Glutamatergic neuron (in vitro differentiated cells): ENCODE results near the gene VPS45. TPM values are rescaled to one million over a fixed set of nuclear protein-coding genes. Genes with fewer than 3 reads are reported as not detected.

Experiments
- DNase-seq: peaks from one replicate; pipeline ENCODE4 v3.0.0; 2022
- H3K27ac Mint-ChIP-seq: one replicate; pipeline ENCODE4 v1.8.0; 2020; ENCODE audit warnings: mild to moderate bottlenecking, mixed read lengths, inconsistent platforms; ENCODE audit not compliant: unreplicated experiment
- H3K27me3 Mint-ChIP-seq: one replicate; pipeline ENCODE4 v1.8.0; 2020; ENCODE audit warnings: mild to moderate bottlenecking, moderate library complexity, mixed read lengths, inconsistent platforms; ENCODE audit not compliant: unreplicated experiment
- H3K36me3 Mint-ChIP-seq: one replicate; pipeline ENCODE4 v1.8.0; 2020; ENCODE audit warnings: mild to moderate bottlenecking, mixed read lengths, inconsistent platforms; ENCODE audit not compliant: unreplicated experiment
- H3K4me1 Mint-ChIP-seq: one replicate; pipeline ENCODE4 v1.8.0; 2020; ENCODE audit warnings: mild to moderate bottlenecking, low read depth, mixed read lengths, inconsistent platforms; ENCODE audit not compliant: unreplicated experiment
- H3K4me3 Mint-ChIP-seq: one replicate; pipeline ENCODE4 v1.8.0; 2020; ENCODE audit warnings: mild to moderate bottlenecking, mixed read lengths, inconsistent platforms; ENCODE audit not compliant: unreplicated experiment
- H3K9me3 Mint-ChIP-seq: one replicate; pipeline ENCODE4 v1.8.0; 2020; ENCODE audit warnings: mild to moderate bottlenecking, moderate library complexity, mixed read lengths, inconsistent platforms; ENCODE audit not compliant: unreplicated experiment
- CTCF ChIP-seq: fragments of 200-600 bp; sonication (generic); IDR thresholded peaks from one replicate; pipeline ENCODE4 v1.5.0; 2021; ENCODE audit not compliant: partially characterized antibody, unreplicated experiment
- total RNA-seq: library from RNA; stranded (reverse); fragmentation: NEBNext Ultra II Directional; extraction: Animal tissue kit (Norgen Biotek cat#: 25700); gene quantifications from one replicate; pipeline ENCODE4 v1.2.1, GENCODE V29; 2021; ENCODE audit not compliant: unreplicated experiment

VPS45 gene
- total RNA-seq, 1 donor from 2014 or later, result 60.0 TPM

- Mint-ChIP-seq H3K4me1 (no peaks in the 10 kb centered on the region), H3K27ac (no peak overlapping the region), H3K4me3 (no peak overlapping the region), H3K36me3 (no peaks in the 10 kb centered on the region), H3K27me3 (no peaks in the 10 kb centered on the region), H3K9me3 (no peaks in the 10 kb centered on the region)
- TF ChIP-seq CTCF, result no peak
- no peak for DNase-seq
Measured at GRCh38 chr1:150087415-150087814, 19.8 kb downstream of the VPS45 start.

DNA sequence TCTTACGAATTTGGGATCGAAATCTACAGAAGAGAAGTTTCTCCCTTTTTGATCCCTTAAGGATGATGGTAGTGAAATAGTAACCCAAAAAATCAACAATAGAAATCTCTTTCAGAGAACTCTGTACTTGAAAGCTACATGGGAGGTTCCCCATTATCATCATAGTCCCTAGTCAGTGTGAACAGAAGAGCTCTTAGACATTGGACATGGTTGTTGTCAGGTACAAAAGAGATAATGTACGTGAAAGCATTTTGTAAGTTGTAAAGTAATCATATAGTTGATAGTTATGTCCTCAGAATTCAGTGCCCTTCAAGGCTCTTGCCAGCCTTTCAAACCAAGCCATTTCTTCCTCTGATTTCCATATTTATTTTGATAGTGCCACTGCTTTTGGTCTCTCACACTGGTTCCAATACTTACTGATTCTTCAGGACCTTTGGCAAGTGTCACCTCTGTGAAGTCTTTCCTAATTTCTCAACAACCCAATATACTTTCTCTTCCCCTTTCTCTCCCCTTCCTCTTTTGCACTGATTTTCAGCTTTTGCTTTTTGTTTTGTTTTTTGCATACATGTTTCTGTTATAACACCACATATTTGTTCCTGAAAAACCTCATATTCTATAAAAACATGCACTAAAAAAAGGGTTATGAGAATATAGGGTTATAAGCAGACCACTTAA lies 22.4 kb downstream of the VPS45 start:
- peaks cover 4% of the 10 kb centered on the region for H3K4me1 Mint-ChIP-seq
- peaks cover 3% of the 10 kb centered on the region for H3K36me3 Mint-ChIP-seq
- H3K27me3 Mint-ChIP-seq, result no peaks in the 10 kb centered on the region
- TF ChIP-seq CTCF, result no peak
- DNase-seq, result no peak
- H3K9me3 Mint-ChIP-seq, result no peaks in the 10 kb centered on the region
- no peak overlapping the region for H3K4me3 Mint-ChIP-seq
- no peak overlapping the region for H3K27ac Mint-ChIP-seq

DNA sequence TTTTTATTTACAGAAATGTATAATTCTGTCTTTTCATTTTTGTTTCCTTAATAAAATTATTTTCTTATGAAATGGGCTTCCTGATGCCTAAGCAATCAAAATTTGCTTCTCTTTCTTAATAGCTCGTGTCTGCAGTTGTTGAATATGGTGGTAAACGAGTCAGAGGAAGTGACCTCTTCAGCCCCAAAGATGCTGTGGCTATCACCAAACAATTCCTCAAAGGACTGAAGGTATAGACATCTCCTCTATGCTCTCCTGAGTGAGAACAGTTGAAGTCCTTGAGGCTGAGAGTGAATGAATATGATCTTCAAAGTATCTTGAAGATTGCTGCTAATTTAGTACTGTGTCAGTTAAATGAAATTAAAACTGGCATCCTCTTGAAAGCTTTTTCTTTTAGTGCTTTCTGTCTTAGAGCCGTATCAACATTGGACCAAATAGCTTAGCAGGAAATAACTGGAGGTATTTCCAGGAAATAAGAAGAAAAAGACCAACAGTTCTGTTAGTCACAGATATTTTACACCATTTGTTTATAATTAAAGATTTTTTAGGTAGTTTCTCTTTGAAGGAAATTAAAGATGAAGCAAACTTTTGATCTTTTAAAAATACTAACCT lies 24.7 kb downstream of the VPS45 start:
- no peak for DNase-seq
- Mint-ChIP-seq H3K27ac (no peak overlapping the region), H3K27me3 (no peaks in the 10 kb centered on the region), H3K4me1 (peaks cover 5% of the 10 kb centered on the region), H3K9me3 (no peaks in the 10 kb centered on the region), H3K4me3 (no peak overlapping the region), H3K36me3 (peaks cover 4% of the 10 kb centered on the region)
- TF ChIP-seq CTCF, result no peak

DNA sequence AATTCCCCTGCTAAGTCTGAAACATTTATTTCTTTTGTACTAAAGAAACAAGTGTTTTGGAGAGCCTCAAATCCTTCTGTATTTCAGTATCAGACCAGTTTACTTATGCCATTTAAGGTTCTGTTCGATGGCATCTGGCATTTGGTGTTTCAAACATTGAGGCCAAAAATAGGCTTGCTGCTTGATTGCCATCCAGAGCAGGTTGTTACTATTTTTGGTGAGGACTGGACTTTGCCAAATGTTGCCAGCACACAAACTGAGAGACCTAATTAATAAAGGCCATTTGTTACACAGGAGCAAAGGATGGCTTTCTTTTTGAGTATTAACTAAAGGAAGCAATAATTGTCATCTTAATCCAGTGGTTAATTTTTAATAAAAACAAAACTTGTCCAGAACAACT lies 26.2 kb downstream of the VPS45 start:
- DNase-seq, result no peak
- no peak for TF ChIP-seq CTCF
- Mint-ChIP-seq H3K4me3 (no peak overlapping the region), H3K27me3 (no peaks in the 10 kb centered on the region), H3K4me1 (peaks cover 5% of the 10 kb centered on the region), H3K36me3 (peaks cover 4% of the 10 kb centered on the region), H3K27ac (no peak overlapping the region), H3K9me3 (no peaks in the 10 kb centered on the region)

GRCh38 chr1:150094734-150095265 lies 27.2 kb downstream of the VPS45 start:
- H3K4me1 Mint-ChIP-seq, result peaks cover 5% of the 10 kb centered on the region
- H3K27ac Mint-ChIP-seq, result peak overlapping the region; percentile 56
- TF ChIP-seq CTCF, result no peak
- H3K9me3 Mint-ChIP-seq, result no peaks in the 10 kb centered on the region
- no peak for DNase-seq
- H3K4me3 Mint-ChIP-seq, result no peak overlapping the region
- H3K36me3 Mint-ChIP-seq, result peaks cover 4% of the 10 kb centered on the region
- H3K27me3 Mint-ChIP-seq, result no peaks in the 10 kb centered on the region
